SHP77 (cell line): Measurements from ENCODE around the gene PCDHB4.
"Not testable (repeated sequence)": the region's sequence is repeated elsewhere in the genome, so short reads cannot be mapped to it uniquely, and the experiment has no call there.

Experiments used
- DNase-seq, 2 experiments: peaks; one replicate each; lab custom pipeline; 2025; lab: John Stamatoyannopoulos, UW

Gene PCDHB4

GRCh38 chr5:141121563-141121962 lies at the start of gene PCDHB4:
PCDHB4 (plus strand) TSS chr5:141121818; CDS start chr5:141121999, 181 bp downstream.
- no peak for DNase-seq

DNA sequence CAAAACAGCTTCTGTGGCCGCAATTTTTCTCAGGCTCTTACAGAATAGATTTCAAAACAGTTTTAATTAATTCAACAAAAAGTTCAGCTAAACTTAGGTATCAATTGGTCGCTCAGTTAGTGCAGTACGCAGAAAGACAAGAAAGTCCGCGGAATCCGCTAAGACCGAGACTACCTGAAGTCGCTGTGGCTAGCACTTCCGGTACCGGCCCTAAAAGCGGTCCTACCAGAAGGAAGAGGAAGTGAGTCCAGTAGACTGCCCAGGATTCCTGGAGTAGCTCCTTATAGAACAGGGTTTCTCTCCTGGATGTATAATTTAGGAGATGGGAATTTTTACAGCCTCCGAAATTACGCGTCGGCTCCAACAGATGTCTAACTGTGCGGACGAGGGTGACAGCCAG lies 43.8 kb upstream of the PCDHB4 start:
- no peak for DNase-seq

DNA sequence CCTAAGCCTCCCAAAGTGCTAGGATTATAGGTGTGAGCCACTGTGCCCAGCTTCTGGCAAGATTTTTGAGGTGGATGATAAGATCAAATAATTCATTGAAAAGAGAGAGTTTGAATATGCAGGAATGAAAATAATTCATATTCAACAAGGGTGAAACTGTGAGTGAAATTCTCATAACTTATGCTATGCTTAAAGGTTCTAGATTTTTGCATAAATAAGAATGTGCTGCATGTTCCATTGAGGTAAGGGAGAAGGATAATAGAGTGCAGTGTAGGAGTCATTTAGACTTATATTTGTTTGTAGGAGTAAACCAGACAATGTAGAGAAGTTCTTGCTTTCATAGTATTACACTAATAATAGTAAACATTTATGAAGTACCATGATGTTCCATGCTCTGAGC lies 39.4 kb upstream of the PCDHB4 start:
- DNase-seq = no peak

GRCh38 chr5:141084487-141084989 lies 37.1 kb upstream of the PCDHB4 start:
- DNase-seq = peak; percentile 48 to 59

DNA sequence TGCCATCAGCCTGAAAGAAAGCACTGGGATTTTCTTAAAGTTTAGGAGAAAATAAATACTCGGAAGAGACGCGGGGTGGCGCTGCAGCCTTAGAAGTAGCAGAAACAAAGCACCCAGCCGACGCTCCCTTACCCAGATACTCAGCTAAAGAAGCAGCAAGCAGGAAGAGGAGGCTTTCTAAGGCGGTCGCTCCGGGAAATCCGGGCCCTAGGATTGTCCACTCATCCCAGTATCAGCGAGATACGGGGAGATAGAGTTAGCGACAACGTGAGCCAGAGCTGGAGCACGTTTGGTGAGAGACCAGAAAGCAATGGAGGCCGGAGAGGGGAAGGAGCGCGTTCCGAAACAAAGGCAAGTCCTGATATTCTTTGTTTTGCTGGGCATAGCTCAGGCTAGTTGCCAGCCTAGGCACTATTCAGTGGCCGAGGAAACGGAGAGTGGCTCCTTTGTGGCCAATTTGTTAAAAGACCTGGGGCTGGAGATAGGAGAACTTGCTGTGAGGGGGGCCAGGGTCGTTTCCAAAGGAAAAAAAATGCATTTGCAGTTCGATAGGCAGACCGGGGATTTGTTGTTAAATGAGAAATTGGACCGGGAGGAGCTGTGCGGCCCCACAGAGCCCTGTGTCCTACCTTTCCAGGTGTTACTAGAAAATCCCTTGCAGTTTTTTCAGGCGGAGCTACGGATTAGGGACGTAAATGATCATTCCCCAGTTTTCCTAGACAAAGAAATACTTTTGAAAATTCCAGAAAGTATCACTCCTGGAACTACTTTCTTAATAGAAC lies 26.9 kb upstream of the PCDHB4 start, which contains the start of gene PCDHB2:
TSS of gene PCDHB2 (plus strand) at position 135 of the 782 bp plus-strand sequence. CDS start at position 311, 176 bp downstream.
- peak; percentile 89 for DNase-seq

GRCh38 chr5:141095263-141095641 lies 26.4 kb upstream of the PCDHB4 start:
- peak in 1 of 2 experiments; percentile 32 for DNase-seq

DNA sequence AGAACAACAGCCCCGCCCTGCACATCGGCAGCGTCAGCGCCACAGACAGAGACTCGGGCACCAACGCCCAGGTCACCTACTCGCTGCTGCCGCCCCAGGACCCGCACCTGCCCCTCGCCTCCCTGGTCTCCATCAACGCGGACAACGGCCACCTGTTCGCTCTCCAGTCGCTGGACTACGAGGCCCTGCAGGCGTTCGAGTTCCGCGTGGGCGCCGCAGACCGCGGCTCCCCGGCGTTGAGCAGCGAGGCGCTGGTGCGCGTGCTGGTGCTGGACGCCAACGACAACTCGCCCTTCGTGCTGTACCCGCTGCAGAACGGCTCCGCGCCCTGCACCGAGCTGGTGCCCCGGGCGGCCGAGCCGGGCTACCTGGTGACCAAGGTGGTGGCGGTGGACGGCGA lies 25.4 kb upstream of the PCDHB4 start:
- DNase-seq = not testable (repeated sequence)

DNA sequence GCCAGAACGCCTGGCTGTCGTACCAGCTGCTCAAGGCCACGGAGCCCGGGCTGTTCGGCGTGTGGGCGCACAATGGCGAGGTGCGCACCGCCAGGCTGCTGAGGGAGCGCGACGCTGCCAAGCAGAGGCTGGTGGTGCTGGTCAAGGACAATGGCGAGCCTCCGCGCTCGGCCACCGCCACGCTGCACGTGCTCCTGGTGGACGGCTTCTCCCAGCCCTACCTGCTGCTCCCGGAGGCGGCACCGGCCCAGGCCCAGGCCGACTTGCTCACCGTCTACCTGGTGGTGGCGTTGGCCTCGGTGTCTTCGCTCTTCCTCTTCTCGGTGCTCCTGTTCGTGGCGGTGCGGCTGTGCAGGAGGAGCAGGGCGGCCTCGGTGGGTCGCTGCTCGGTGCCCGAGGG lies 25.0 kb upstream of the PCDHB4 start:
- not testable (repeated sequence) for DNase-seq

DNA sequence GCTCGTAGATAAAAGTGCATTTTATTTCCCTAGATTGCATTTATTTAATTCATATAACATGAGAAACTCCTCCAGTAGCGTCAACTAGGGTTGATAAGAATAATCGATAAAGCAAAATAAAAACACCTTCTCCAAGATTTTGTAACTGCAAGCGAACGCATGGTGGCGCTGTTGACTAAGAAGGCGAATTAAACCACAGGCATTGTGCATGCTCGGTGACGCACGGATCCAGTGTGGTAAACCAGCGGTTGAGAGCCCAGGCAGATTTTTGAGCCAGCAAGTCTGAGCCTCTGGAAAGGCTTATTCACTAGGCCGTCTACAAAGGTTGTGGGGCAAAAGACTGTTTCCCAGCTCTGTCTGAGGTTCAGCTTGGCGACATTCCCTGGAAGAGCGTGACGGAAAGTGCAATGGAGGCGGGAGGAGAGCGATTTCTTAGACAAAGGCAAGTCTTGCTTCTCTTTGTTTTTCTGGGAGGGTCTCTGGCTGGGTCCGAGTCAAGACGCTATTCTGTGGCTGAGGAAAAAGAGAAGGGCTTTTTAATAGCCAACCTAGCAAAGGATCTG lies 21.3 kb upstream of the PCDHB4 start, which contains the start of gene PCDHB3:
TSS of gene PCDHB3 (plus strand) at position 231 of the 563 bp plus-strand sequence. CDS start at position 408, 177 bp downstream.
- no peak for DNase-seq

GRCh38 chr5:141101059-141101458 lies 20.6 kb upstream of the PCDHB4 start:
- DNase-seq = no peak

DNA sequence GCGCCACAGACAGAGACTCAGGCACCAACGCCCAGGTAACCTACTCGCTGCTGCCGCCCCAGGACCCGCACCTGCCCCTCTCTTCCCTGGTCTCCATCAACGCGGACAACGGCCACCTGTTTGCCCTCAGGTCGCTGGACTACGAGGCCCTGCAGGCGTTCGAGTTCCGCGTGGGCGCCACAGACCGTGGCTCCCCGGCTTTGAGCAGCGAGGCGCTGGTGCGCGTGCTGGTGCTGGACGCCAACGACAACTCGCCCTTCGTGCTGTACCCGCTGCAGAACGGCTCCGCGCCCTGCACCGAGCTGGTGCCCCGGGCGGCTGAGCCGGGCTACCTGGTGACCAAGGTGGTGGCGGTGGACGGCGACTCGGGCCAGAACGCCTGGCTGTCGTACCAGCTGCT lies 19.5 kb upstream of the PCDHB4 start:
- not testable (repeated sequence) for DNase-seq

DNA sequence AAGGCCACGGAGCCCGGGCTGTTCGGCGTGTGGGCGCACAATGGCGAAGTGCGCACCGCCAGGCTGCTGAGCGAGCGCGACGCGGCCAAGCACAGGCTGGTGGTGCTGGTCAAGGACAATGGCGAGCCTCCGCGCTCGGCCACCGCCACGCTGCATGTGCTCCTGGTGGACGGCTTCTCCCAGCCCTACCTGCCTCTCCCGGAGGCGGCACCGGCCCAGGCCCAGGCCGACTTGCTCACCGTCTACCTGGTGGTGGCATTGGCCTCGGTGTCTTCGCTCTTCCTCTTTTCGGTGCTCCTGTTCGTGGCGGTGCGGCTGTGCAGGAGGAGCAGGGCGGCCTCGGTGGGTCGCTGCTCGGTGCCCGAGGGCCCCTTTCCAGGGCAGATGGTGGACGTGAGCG lies 19.1 kb upstream of the PCDHB4 start:
- DNase-seq = not testable (repeated sequence)

DNA sequence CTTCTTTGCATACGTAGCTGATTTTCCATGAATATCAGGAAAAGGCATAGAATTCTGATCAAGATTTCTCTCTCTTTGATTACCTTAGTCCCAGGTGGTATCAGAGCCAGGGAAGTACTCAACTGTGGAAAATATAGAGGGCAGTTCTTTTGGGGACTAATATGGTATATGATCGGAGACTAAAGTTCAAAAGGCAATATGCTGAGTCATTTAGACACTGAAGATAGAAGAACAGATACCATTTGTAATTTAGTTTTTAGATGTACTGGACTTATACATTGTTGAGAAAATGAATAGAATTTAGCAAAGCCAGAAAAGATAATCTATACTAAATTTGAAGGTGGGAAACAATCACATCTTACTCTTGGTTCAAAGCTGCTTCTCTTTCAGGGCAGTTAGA lies 16.3 kb upstream of the PCDHB4 start:
- DNase-seq = no peak

GRCh38 chr5:141119250-141119649 lies 2.4 kb upstream of the PCDHB4 start:
- DNase-seq = no peak

DNA sequence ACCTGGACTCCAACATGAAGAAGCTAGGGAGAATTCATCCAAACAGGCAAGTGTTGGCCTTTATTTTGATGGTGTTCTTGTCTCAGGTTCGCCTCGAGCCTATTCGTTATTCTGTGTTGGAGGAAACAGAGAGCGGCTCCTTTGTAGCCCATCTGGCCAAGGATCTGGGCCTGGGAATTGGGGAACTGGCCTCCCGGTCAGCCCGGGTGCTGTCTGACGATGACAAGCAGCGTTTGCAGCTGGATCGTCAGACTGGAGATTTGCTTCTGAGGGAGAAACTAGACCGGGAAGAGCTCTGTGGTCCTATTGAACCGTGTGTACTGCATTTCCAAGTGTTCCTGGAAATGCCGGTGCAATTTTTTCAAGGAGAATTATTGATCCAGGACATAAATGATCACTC lies 367 bp downstream of the PCDHB4 start:
- DNase-seq = no peak

DNA sequence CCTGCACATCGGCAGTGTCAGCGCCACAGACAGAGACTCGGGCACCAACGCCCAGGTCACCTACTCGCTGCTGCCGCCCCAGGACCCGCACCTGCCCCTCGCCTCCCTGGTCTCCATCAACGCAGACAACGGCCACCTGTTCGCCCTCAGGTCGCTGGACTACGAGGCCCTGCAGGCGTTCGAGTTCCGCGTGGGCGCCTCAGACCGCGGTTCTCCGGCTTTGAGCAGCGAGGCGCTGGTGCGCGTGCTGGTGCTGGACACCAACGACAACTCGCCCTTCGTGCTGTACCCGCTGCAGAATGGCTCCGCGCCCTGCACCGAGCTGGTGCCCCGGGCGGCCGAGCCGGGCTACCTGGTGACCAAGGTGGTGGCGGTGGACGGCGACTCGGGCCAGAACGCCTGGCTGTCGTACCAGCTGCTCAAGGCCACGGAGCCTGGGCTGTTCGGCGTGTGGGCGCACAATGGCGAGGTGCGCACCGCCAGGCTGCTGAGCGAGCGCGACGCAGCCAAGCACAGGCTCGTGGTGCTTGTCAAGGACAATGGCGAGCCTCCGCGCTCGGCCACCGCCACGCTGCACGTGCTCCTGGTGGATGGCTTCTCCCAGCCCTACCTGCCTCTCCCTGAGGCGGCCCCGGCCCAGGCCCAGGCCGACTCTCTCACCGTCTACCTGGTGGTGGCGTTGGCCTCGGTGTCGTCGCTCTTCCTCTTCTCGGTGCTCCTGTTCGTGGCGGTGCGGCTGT lies 1.9 kb downstream of the PCDHB4 start:
- DNase-seq = not testable (repeated sequence)

GRCh38 chr5:141127305-141127704 lies 5.7 kb downstream of the PCDHB4 start:
- no peak for DNase-seq

GRCh38 chr5:141135030-141135717 lies 13.6 kb downstream of the PCDHB4 start, which contains the start of gene PCDHB5:
PCDHB5 (plus strand) TSS chr5:141135206; CDS start chr5:141135435, 229 bp downstream.
- DNase-seq = peak; percentile 49 to 79

DNA sequence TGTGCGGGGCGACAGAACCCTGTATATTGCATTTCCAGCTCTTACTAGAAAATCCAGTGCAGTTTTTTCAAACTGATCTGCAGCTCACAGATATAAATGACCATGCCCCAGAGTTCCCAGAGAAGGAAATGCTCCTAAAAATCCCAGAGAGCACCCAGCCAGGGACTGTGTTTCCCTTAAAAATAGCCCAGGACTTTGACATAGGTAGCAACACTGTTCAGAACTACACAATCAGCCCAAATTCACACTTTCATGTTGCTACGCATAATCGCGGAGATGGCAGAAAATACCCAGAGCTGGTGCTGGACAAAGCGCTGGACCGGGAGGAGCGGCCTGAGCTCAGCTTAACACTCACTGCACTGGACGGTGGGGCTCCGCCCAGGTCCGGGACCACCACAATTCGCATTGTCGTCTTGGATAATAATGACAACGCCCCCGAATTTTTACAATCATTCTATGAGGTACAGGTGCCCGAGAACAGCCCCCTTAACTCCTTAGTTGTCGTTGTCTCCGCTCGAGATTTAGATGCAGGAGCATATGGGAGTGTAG lies 14.2 kb downstream of the PCDHB4 start:
- DNase-seq = no peak

DNA sequence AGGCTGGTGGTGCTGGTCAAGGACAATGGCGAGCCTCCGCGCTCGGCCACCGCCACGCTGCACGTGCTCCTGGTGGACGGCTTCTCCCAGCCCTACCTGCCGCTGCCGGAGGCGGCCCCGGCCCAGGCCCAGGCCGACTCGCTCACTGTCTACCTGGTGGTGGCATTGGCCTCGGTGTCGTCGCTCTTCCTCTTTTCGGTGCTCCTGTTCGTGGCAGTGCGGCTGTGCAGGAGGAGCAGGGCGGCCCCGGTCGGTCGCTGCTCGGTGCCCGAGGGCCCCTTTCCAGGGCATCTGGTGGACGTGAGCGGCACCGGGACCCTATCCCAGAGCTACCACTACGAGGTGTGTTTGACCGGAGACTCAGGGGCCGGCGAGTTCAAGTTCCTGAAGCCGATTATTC lies 15.7 kb downstream of the PCDHB4 start:
- not testable (repeated sequence) for DNase-seq

- DNase-seq = no peak
Observed at GRCh38 chr5:141149812-141150211, 28.2 kb downstream of the PCDHB4 start, which contains the start of gene PCDHB6. PCDHB6 (plus strand) TSS chr5:141150057; CDS start chr5:141150258, 201 bp downstream.
